ENCODE data around the gene NKAIN1. TPM values are rescaled to one million over a fixed set of nuclear protein-coding genes. Genes with fewer than 3 reads are reported as not detected.

NKAIN1 gene
- total RNA-seq, result not detected in 2 replicates

DNA sequence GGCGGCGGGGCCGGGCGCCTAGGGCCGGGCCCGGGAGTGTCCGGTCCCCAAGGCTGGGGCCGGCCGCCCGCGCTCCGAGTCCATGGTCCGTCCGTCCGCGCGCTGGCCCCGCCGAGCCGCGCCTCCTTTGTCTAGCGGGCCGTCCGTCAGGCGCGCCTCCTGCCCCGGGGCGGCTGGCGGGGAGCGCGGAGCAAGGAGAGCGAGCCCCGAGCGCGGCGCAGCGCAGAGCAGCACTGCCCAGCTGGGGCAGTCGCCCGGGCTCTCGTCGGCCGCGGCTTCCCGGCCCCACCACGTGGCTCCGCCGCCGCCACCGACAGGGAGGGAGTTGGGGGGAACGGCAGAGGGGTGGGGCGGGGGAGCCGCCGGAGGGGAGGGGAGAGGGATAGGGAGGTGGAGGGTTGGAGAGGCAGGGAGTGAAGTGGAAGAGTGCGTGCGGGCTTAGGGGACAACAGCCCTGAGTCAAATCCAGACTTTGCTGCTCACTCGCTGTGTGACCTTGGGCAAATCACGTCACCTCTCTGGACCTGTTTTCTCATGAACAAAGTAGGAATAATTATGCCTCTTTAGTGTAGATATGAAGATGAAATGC lies at the start of gene NKAIN1:
Gene NKAIN1 (minus strand): TSS at position 235 of the 589 bp plus-strand sequence. CDS start 340 bp downstream, outside the sequence.

Other genes starting within 250 kb of the NKAIN1 start
- 50.9 and 67.5 TPM in 2 replicates for gene PUM1, start 174.2 kb downstream of the NKAIN1 start, total RNA-seq
- gene SNRNP40, start 56.9 kb upstream of the NKAIN1 start, total RNA-seq, result 94.6 and 164 TPM in 2 replicates
- gene ZCCHC17, start 57.1 kb upstream of the NKAIN1 start, total RNA-seq, result 39.1 and 50.0 TPM in 2 replicates
- gene FABP3, start 133.2 kb upstream of the NKAIN1 start, total RNA-seq, result 52.1 and 186 TPM in 2 replicates
- 7.6 and 8.4 TPM in 2 replicates for gene SERINC2, start 173.3 kb upstream of the NKAIN1 start, total RNA-seq

Data from uterine smooth muscle cell (primary cell).